A549 (cell line): ENCODE data around the gene NTNG2.

Source experiments
- EP300 ChIP-seq, 2 experiments: fragments of >200 bp; sonication (Bioruptor Twin); formaldehyde crosslinking; IDR thresholded peaks; 2 replicates in 1 of 2; 3 replicates in 1 of 2; pipeline ENCODE4 v1.6.1; 2016 to 2017
- RAD21 ChIP-seq, 2 experiments: fragments of >200 bp in 1 of 2; sonication (Bioruptor Twin) in 1 of 2; formaldehyde crosslinking in 1 of 2; IDR thresholded peaks in 1 of 2; conservative IDR thresholded peaks in 1 of 2; 2 replicates in 1 of 2; 3 replicates in 1 of 2; pipeline ENCODE4 v1.6.1; 2012 to 2018; ENCODE audit warnings: inconsistent platforms in 1 of 2
- SMC3 ChIP-seq: fragments of >200 bp; sonication (Bioruptor Twin); formaldehyde crosslinking; IDR thresholded peaks from 3 replicates; pipeline ENCODE4 v1.6.1; 2018; ENCODE audit warnings: inconsistent platforms

DNA sequence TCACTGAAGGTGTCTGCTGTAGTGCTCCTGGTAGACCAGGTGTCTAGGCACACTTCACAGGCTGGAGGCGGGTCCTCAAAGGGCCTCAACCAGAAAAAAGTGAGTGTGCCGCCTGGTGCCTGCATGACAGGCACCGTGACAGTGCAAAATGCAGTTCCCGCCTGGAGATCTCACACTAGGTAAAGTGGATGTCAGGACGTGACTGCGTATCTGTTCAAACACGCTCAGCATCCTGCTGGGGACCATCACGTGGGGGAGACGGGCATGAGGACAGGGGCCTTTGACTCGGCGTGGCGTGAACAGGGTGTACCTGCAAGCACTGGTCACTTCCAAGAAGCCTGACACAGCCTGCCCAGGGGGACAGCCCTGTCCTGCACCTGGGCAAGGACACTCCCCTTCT is 32.3 kb upstream of the NTNG2 start:
- TF ChIP-seq RAD21 (conservative IDR thresholded peaks at IDR 0.05 in 1 of 2, IDR thresholded peaks at IDR 0.05 in 1 of 2): no peak
- TF ChIP-seq EP300 (IDR thresholded peaks at IDR 0.05): no peak
- no peak for TF ChIP-seq SMC3
